ENCODE data around the gene GLTP. TPM values are rescaled to one million over a fixed set of nuclear protein-coding genes. Genes with fewer than 3 reads are reported as not detected.
A peak's percentile ranks its signal among the peaks of the same experiment; 100 is the strongest.

The GLTP gene
- polyA plus RNA-seq, 4 donors = 23.9 to 43.6 (median 35.6) TPM

- DNase-seq (ENCODE audit: low read depth in 4 of 4, low spot score in 3 of 4) = no peak
Observed at GRCh38 chr12:109847142-109847735, 33.1 kb downstream of the GLTP start.

GRCh38 chr12:109845824-109846205 lies 34.5 kb downstream of the GLTP start:
- DNase-seq (ENCODE audit: low read depth in 4 of 4, low spot score in 3 of 4) = no peak

GRCh38 chr12:109844983-109845823 lies 35.1 kb downstream of the GLTP start:
- peak in 1 of 4 donors; percentile 61 for DNase-seq (ENCODE audit: low read depth in 4 of 4, low spot score in 3 of 4)

- DNase-seq (ENCODE audit: low read depth in 4 of 4, low spot score in 3 of 4) = no peak
Observed at GRCh38 chr12:109844091-109844490, 36.2 kb downstream of the GLTP start.

- no peak for DNase-seq (ENCODE audit: low read depth in 4 of 4, low spot score in 3 of 4)
Observed at GRCh38 chr12:109842021-109842420, 38.3 kb downstream of the GLTP start.

- no peak for DNase-seq (ENCODE audit: low read depth in 4 of 4, low spot score in 3 of 4)
Observed at GRCh38 chr12:109841356-109841755, 39.0 kb downstream of the GLTP start.

- DNase-seq (ENCODE audit: low read depth in 4 of 4, low spot score in 3 of 4) = peak in 1 of 4 donors; percentile 56
Observed at GRCh38 chr12:109840305-109841074, 39.9 kb downstream of the GLTP start.

- DNase-seq (ENCODE audit: low read depth in 4 of 4, low spot score in 3 of 4) = no peak
Observed at GRCh38 chr12:109839444-109839843, 40.9 kb downstream of the GLTP start.

- no peak for DNase-seq (ENCODE audit: low read depth in 4 of 4, low spot score in 3 of 4)
Observed at GRCh38 chr12:109836916-109837315, 43.4 kb downstream of the GLTP start.

- no peak for DNase-seq (ENCODE audit: low read depth in 4 of 4, low spot score in 3 of 4)
Observed at GRCh38 chr12:109835827-109836226, 44.5 kb downstream of the GLTP start.

- DNase-seq (ENCODE audit: low read depth in 4 of 4, low spot score in 3 of 4) = no peak
Observed at GRCh38 chr12:109833307-109834189, 46.8 kb downstream of the GLTP start, which contains the start of gene TRPV4. TRPV4 (minus strand) TSS chr12:109833398; CDS start chr12:109814796, 18,602 bp downstream.

- no peak for DNase-seq (ENCODE audit: low read depth in 4 of 4, low spot score in 3 of 4)
Observed at GRCh38 chr12:109832541-109833306, 47.6 kb downstream of the GLTP start.

GRCh38 chr12:109831929-109832328 lies 48.4 kb downstream of the GLTP start:
- no peak for DNase-seq (ENCODE audit: low read depth in 4 of 4, low spot score in 3 of 4)

GRCh38 chr12:109831365-109831764 lies 49.0 kb downstream of the GLTP start:
- DNase-seq (ENCODE audit: low read depth in 4 of 4, low spot score in 3 of 4) = no peak

- DNase-seq (ENCODE audit: low read depth in 4 of 4, low spot score in 3 of 4) = no peak
Observed at GRCh38 chr12:109830718-109831117, 49.6 kb downstream of the GLTP start.

- DNase-seq (ENCODE audit: low read depth in 4 of 4, low spot score in 3 of 4) = no peak
Observed at GRCh38 chr12:109830267-109830666, 50.1 kb downstream of the GLTP start.

- DNase-seq (ENCODE audit: low read depth in 4 of 4, low spot score in 3 of 4) = no peak
Observed at GRCh38 chr12:109829667-109830066, 50.7 kb downstream of the GLTP start.

GRCh38 chr12:109828754-109829511 lies 51.4 kb downstream of the GLTP start:
- no peak for DNase-seq (ENCODE audit: low read depth in 4 of 4, low spot score in 3 of 4)
